Motor neuron (in vitro differentiated cells): ENCODE measurements around the gene GNAS-AS1. TPM values are rescaled to one million over a fixed set of nuclear protein-coding genes. Genes with fewer than 3 reads are reported as not detected.

ENCODE experiments used
- ATAC-seq, 8 experiments: fragments of 200-7000 bp; cut with Tn5 transposase; replicated peaks in 6 of 8; 2 replicates each; pipeline ENCODE4 v1.8.0; 2021; ENCODE audit warnings: mild to moderate bottlenecking in 8 of 8, moderate library complexity in 8 of 8
- H3K27ac ChIP-seq, 2 donors: fragments of 250-450 bp; sonication (Bioruptor Pico); 2 replicates each; pipeline ENCODE4 v1.9.0; 2021; ENCODE audit warnings: antibody characterized with exemption in 2 of 2, mild to moderate bottlenecking in 2 of 2, moderate library complexity in 1 of 2
- H3K4me1 ChIP-seq, 2 donors: fragments of 250-450 bp; sonication (Bioruptor Pico); replicated peaks in 1 of 2; 2 replicates each; pipeline ENCODE4 v1.6.1; 2021; ENCODE audit warnings: antibody characterized with exemption in 2 of 2, mild to moderate bottlenecking in 2 of 2, moderate library complexity in 1 of 2
- H3K4me3 ChIP-seq, 5 donors: fragments of 250-450 bp; sonication (Bioruptor Pico); 2 replicates each; pipeline ENCODE4 v1.9.0; 2021; ENCODE audit warnings: antibody characterized with exemption in 5 of 5, mild to moderate bottlenecking in 5 of 5, moderate library complexity in 4 of 5
- WGBS, 10 experiments: fragments of 450-650 bp; shearing (Covaris generic); methylation state at CpG; one replicate each; pipeline ENCODE4 v1.0.0; 2022; 5-methylcytosine and 5-hydroxymethylcytosine counted together
- in situ Hi-C, 9 experiments: fragments of 400-800 bp; cut with MboI; loops; one replicate each; pipeline ENCODE4 v1.15.0; 2021; ENCODE audit warnings: low sequenced_read_pairs in 9 of 9, low pct_unique_long_range_greater_than_20kb in 2 of 9; ENCODE audit not compliant: unreplicated experiment in 9 of 9
- total RNA-seq, 8 experiments: library from RNA; unstranded; fragments of 300-600 nt; gene quantifications; 2 replicates each; pipeline versions ENCODE4 v1.2.3 to v1.2.4, GENCODE V29; 2022

GNAS-AS1 gene
- total RNA-seq, result 1 to 10 TPM in 5 of 8 experiments, under 1 TPM in 3; 0.50 to 5.0 (median 2.3) TPM

DNA sequence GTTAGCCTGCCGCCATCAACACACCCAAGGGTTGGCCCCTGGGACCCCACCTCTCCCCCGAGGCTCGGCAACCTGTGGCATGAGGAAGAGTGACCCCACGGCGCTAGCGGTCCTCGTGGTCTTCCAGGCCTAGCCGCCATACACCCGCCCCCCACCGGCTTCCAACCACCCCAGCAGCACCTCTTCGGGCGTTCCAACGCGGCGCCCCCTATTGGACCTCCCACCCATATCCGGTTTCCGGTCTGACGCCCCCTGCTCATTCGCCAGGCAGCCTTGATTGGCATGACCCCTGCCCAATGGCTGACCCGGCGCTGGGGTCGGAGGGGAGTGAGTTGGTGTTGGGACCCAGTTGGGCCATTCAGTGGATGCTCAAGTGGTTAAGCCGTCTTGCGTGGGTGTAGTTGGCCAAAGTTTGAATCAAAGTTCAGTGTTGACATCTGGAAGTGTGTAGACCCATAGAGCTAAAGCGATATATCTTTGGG lies at the start of gene GNAS-AS1:
Gene GNAS-AS1, minus strand, starts transcription at position 210 of the 482 bp plus-strand sequence.
- WGBS, 10 experiments, result 20 to 80% (median 60%) methylated on average over 1 to 16 of the region's 25 CpGs; no CpG with 5 or more reads in 4 of the 10 experiments
- Histone ChIP-seq H3K27ac (peak within 1 kb of the TSS; percentile 74 to 83), H3K4me1 (peaks cover 4 to 7% of the 10 kb centered on the region in 2 donors), H3K4me3 (peak within 1 kb of the TSS; percentile 54 to 91 (median 56))
- peak; percentile 81 to 88 (median 84) for ATAC-seq
- in situ Hi-C loops, result loop anchor here (25.0 kb wide), 6 partner anchors 188 to 613 kb away; partner anchors contain the start of genes ANKRD60 (in 2 of the 9) and STX16 (in 1 of the 9)

GRCh38 chr20:58900397-58900796 lies 49.7 kb upstream of the GNAS-AS1 start:
- WGBS, 10 experiments, result 46 to 100% (median 72%) methylated on average over 1 to 6 of the region's 7 CpGs; no CpG with 5 or more reads in 2 of the 10 experiments
- H3K27ac ChIP-seq, result no peak overlapping the region
- H3K4me1 ChIP-seq, result peaks cover 60 to 74% of the 10 kb centered on the region in 2 donors
- ATAC-seq, result peak in 1 of 8 experiments; percentile 4
- H3K4me3 ChIP-seq, result no peak overlapping the region
- in situ Hi-C loops, result no loop called here

GRCh38 chr20:58899512-58899911 lies 48.8 kb upstream of the GNAS-AS1 start:
- no peak for ATAC-seq
- H3K4me1 ChIP-seq, result peaks cover 63 to 83% of the 10 kb centered on the region in 2 donors
- H3K4me3 ChIP-seq, result no peak overlapping the region
- in situ Hi-C loops, result loop anchor here in 1 of 9 experiments (25.0 kb wide), 1 partner anchor 138 kb away; the partner anchor contains the start of genes ATP5F1E and PRELID3B
- H3K27ac ChIP-seq, result no peak overlapping the region
- 71 to 100% (median 86%) methylated on average over 1 to 10 of the region's 10 CpGs; no CpG with 5 or more reads in 1 of the 10 experiments for WGBS, 10 experiments

GRCh38 chr20:58898629-58899408 lies 48.1 kb upstream of the GNAS-AS1 start:
- 60 to 96% (median 80%) methylated on average over 1 to 14 of the region's 15 CpGs for WGBS, 10 experiments
- ATAC-seq, result peak in 2 of 8 experiments; percentile 10 to 21
- in situ Hi-C loops, result loop anchor here in 1 of 9 experiments (25.0 kb wide), 1 partner anchor 138 kb away; the partner anchor contains the start of genes ATP5F1E and PRELID3B
- peaks cover 67 to 90% of the 10 kb centered on the region in 2 donors for H3K4me1 ChIP-seq
- no peak overlapping the region for H3K4me3 ChIP-seq
- H3K27ac ChIP-seq, result peak overlapping the region in 1 of 2 donors; percentile 10

DNA sequence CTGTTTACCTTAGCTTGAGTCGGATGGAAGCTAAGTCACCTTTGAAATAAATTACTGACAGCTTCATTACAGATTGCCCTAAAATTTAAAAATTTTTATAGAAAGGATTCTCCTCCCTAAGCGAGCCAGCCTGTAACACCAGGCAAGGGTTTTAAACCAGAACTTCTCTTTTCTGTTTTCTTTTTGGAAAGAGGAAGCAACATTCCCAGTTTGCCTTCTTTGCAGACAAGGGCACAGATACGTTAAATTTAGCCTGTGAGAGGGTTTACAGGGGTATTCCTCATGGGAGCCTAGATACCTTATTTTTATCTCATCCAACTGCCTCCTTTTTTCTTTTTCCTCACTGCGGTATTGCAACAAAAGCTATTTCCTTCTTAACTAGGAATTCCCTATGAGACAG lies 46.8 kb upstream of the GNAS-AS1 start:
- H3K27ac ChIP-seq, result no peak overlapping the region
- WGBS, 10 experiments, result 21 to 100% (median 79%) methylated on average over 1 to 4 of the region's 4 CpGs; no CpG with 5 or more reads in 2 of the 10 experiments
- no peak overlapping the region for H3K4me3 ChIP-seq
- in situ Hi-C loops, result loop anchor here in 1 of 9 experiments (25.0 kb wide), 1 partner anchor 140 kb away; the partner anchor contains the start of genes ATP5F1E and PRELID3B
- H3K4me1 ChIP-seq, result peaks cover 69 to 90% of the 10 kb centered on the region in 2 donors
- no peak for ATAC-seq

DNA sequence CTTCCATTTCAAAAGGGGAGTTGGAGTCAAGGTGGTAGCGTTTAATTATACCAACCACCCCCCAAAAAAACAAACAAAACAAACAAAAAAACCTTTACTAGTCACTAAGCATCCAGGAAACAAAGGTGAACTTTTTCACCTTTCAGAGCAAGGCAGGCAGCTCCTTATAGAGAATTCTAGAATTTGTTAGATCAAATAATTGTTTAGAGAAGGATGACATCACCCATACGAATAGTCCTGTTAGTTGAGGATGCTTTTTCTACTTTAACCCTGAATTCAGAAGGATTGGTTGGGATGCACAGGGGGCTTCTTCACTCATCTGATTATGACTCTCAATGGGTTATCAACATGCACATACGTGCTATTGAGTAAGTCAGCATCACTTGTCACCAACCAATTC lies 46.1 kb upstream of the GNAS-AS1 start:
- Histone ChIP-seq H3K27ac (no peak overlapping the region), H3K4me3 (no peak overlapping the region), H3K4me1 (peaks cover 63 to 83% of the 10 kb centered on the region in 2 donors)
- 33 to 100% (median 70%) methylated on average over 1 to 3 of the region's 3 CpGs for WGBS, 10 experiments
- in situ Hi-C loops, result loop anchor here in 1 of 9 experiments (25.0 kb wide), 1 partner anchor 140 kb away; the partner anchor contains the start of genes ATP5F1E and PRELID3B
- ATAC-seq, result no peak

DNA sequence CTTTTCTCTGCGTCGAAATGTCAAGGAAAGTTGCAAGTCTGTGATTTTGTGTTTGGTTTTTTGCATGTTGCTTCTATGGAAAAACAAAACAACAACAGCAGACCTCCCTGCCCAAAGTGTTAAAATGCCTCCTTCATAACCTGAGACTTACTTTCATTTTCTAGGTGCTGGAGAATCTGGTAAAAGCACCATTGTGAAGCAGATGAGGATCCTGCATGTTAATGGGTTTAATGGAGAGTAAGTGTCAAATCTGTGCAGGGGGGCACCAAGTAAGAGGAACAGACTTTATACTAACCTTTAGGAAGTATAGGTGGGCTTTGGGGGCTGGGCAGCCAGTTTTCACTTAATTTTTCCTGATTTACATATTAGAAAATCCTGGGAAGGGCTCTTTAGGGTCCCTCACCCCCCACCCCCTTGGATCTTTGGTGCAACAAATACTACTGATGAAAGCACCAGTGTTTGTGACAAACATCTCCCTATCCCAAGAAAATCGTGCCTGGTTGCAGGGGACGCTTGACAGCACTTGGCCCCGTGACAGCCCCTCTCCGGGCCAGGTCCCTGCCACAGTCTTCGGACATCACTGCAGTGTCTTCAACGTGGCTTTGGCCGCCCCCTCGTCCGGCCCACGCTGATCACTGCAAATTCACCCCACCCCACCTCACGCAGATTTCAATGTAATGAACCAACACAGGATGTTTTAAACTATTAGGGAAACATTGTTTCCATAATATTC lies 44.9 kb upstream of the GNAS-AS1 start:
- Histone ChIP-seq H3K4me1 (peaks cover 51 to 71% of the 10 kb centered on the region in 2 donors), H3K4me3 (peak overlapping the region in 3 of 5 donors; percentile 76 to 96 (median 79)), H3K27ac (no peak overlapping the region)
- ATAC-seq, result no peak
- WGBS, 10 experiments, result 20 to 100% (median 43%) methylated on average over 1 to 8 of the region's 13 CpGs
- in situ Hi-C loops, result loop anchor here in 1 of 9 experiments (25.0 kb wide), 1 partner anchor 142 kb away; the partner anchor contains the start of genes ATP5F1E and PRELID3B

DNA sequence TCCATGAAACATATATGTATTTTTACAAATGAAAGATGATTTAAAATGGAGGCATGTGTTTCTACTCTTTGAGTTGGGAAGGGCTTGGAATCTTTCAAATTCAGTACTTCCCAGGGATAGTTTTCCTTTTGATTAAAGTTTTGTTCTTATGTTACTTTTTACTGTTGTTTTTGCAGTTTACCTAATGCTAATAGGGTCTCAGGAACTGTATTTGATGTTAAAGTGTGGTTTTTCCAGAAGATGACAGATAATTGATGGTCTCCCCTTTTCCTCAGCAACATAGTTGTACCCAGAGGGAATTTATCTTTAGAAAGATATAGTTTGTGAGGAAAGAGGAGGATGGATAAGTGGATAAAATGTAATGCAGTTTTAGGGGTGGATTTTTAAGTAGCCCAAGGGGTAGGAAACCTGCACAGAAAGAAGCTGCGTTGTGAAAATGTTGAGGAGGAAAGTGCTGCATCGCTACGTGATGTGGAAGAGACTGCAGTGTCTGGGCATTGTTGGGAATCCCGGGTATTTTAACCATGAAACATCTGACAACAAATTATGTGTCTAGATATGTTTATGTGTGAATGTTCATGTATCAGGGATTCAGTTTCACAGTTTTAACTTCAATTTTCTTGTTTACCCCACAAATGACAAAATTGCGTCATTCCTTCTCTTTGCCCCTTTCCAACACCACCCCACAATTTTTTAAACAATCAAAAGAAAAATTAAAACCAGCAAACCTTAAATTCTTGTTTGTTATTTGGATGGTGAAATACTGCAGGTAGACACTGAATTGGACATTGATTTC lies 44.1 kb upstream of the GNAS-AS1 start:
- no peak overlapping the region for H3K27ac ChIP-seq
- ATAC-seq, result no peak
- in situ Hi-C loops, result loop anchor here in 1 of 9 experiments (25.0 kb wide), 1 partner anchor 142 kb away; the partner anchor contains the start of genes ATP5F1E and PRELID3B
- peak overlapping the region; percentile 9 to 98 (median 79) for H3K4me3 ChIP-seq
- H3K4me1 ChIP-seq, result peaks cover 48 to 64% of the 10 kb centered on the region in 2 donors
- WGBS, 10 experiments, result 0 to 100% (median 31%) methylated on average over 1 to 5 of the region's 5 CpGs; no CpG with 5 or more reads in 1 of the 10 experiments

GRCh38 chr20:58893355-58894120 lies 42.8 kb upstream of the GNAS-AS1 start:
- Histone ChIP-seq H3K27ac (peak overlapping the region; percentile 99), H3K4me1 (peaks cover 44 to 51% of the 10 kb centered on the region in 2 donors), H3K4me3 (peak overlapping the region; percentile 76 to 98 (median 96))
- ATAC-seq, result no peak
- in situ Hi-C loops, result loop anchor here in 1 of 9 experiments (25.0 kb wide), 1 partner anchor 144 kb away; the partner anchor contains the start of genes ATP5F1E and PRELID3B
- 2 to 56% (median 29%) methylated on average over 2 to 5 of the region's 5 CpGs for WGBS, 10 experiments

GRCh38 chr20:58892932-58893224 lies 42.2 kb upstream of the GNAS-AS1 start:
- Histone ChIP-seq H3K4me1 (peaks cover 38 to 44% of the 10 kb centered on the region in 2 donors), H3K4me3 (peak overlapping the region; percentile 76 to 98 (median 96)), H3K27ac (peak overlapping the region; percentile 99)
- in situ Hi-C loops, result loop anchor here in 1 of 9 experiments (25.0 kb wide), 1 partner anchor 144 kb away; the partner anchor contains the start of genes ATP5F1E and PRELID3B
- ATAC-seq, result no peak
- WGBS, 10 experiments, result 0% methylated on average over 1 of the region's 1 CpG; no CpG with 5 or more reads in 5 of the 10 experiments
